Renal cortical epithelial cell (primary cell): ENCODE results near the gene NUFIP2. TPM values are rescaled to one million over a fixed set of nuclear protein-coding genes. Genes with fewer than 3 reads are reported as not detected.
A peak's percentile ranks its signal among the peaks of the same experiment; 100 is the strongest.
"Not testable (repeated sequence)": the region's sequence is repeated elsewhere in the genome, so short reads cannot be mapped to it uniquely, and the experiment has no call there.

ENCODE experiments used
- DNase-seq: peaks from one replicate; pipeline ENCODE4 v3.0.0-alpha.2; 2011; ENCODE audit warnings: low read depth
- total RNA-seq: library from RNA; depleted of rRNA; stranded (reverse); fragments of >200 nt; gene quantifications from 2 replicates; pipeline ENCODE4 v1.2.3, GENCODE V29; 2014

The NUFIP2 gene
- total RNA-seq, 1 donor from 2014 or later: 66.9 TPM

DNA sequence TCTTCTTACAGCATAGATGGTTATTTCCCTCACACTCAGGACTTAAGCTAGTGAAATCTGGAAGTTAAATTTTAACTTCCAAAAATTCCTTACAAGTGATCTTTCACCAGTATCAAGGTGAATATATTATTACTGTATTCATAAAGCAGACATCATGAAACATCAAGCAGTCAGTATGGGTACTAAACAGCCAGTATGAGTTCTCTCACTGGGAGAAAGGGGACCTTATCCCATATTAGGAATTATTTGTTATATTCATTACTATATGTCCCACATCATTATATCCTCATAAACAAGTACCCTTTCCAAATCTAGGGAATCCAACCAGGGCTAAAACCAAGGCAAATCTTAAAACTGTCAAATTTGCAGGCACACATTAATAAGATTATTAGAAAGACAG lies 15.3 kb downstream of the NUFIP2 start:
- no peak for DNase-seq

GRCh38 chr17:29273924-29274323 lies 20.0 kb downstream of the NUFIP2 start:
- no peak for DNase-seq

DNA sequence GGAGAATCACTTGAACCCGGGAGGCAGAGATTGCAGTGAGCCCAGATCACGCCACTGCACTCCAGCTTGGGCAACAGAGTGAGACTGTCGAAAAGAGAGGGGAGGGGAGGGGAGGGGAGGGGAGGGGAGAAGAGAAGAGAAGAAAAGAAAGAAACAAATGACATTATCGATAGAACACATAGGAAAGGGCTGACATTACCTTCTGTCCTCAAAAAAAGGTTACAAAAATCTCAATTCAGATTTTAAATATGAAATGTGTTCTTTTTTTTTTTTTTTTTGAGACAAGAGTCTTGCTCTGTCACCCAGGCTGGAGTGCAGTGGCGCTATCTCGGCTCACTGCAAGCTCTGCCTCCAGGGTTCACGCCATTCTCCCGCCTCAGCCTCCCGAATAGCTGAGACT lies 22.0 kb downstream of the NUFIP2 start:
- DNase-seq: not testable (repeated sequence)

DNA sequence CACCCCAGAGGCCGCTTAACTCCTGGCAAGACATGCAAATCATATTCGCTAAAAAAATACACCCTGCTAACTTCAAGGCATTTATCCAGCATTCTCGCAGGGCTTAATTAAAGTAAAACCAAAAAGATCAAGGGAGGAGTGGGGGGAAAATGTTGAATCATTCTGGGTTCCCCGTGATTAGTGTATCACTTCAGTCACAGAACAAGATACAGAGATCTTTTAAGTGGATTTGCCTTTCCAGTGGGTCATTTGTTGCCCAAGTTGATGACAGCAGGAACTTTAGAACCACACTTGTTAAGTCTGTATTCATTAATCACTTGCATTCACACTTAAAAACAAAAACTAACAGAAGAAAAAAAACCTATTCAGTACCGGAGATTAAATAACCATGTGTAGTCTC lies 30.0 kb downstream of the NUFIP2 start:
- no peak for DNase-seq

DNA sequence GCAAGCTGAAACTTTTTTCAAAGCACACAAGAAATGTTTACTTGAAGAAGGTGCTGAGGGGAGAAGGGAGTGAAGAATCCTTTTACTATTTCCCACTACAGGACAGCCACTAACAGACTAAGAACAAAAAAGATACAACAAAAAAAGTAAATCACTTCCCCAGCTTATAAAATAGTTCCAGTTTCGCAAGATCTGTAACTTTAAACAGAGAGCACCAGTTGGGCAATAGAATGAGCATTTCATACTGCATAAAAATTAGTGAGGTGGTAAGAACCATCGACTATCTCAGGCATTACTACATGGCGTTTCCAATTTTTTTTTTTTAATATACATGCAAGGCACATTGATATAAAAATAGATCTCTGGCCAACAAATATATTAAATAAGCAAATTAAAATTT lies 36.2 kb downstream of the NUFIP2 start:
- DNase-seq: no peak

DNA sequence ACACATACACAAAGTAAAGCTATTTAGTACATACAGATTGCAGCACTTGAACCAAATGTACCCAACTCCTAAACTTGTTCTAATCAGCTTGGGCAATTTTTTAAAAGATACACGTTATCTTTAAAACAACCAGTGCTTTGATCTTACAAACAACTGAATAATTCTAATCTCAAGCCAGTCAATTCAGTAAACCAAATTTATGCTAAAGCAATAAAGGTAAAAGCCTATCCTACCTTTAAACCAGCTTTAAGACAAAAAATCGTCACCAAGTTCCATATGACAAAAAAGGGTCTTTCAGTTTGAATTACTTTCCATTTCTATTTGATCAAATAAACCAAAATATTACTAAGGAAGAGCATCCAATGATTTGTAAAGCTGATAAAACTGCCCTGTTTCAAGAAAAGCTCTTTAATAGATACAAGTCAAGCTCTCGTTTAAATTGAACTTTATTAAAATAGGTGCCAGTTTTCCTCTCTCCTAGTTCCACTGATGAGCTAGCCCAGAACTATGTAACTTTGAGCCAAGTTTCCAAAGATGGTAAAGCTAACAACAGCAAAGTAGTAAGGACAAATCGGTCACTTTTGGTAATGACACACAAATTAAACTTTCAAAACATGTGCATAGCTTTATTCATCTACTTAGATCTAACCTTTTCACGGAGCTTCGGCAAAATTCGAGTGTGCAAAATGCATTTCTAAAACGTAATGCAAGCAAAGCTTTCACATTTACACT lies 37.0 kb downstream of the NUFIP2 start:
- no peak for DNase-seq

DNA sequence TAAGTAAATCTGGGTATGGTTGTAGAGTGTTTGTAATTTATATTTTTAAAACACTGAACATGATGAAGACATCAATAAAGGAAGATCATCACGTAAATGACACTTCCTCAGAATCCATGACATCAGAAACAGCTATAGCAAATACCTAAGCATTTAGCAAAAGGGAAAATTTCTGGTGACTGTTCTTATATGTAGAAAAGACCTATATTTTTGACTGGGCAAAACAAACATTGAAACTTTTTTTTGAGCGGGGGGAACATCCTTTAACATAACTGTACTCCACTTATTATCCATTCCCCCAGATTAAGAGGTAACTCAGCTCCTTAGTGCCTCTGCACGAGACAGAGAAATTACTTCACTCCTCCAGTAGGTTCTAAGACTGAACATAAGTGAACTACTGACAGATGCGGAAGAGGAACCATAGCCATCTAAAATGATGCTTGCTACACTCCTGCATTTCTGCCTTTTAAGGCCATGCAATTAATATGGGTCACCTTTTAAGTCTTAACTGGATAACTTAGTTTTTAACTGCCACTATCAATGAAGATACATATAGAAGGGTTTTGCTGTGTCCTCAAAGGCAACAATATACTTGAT lies 37.9 kb downstream of the NUFIP2 start:
- no peak for DNase-seq

DNA sequence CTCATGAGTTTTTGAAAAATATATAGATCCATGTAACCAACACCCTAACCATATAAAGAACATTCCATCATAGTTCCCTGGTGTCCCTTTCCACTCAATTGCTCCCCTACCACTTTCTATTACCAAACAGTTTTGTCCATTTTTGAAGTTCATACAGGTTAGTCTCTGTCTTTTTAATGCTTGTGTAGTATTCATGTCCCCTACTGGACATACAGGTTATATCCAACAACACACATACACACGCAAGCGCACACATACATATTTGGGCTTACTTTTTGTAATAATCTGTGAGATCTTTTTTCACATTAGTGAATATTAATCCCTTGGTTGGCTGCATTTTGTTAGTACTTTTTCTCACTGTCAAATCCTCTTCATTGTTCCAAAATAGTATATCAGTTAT lies 40.9 kb downstream of the NUFIP2 start:
- no peak for DNase-seq

GRCh38 chr17:29252101-29252791 lies 41.7 kb downstream of the NUFIP2 start:
- peak; percentile 63 for DNase-seq

DNA sequence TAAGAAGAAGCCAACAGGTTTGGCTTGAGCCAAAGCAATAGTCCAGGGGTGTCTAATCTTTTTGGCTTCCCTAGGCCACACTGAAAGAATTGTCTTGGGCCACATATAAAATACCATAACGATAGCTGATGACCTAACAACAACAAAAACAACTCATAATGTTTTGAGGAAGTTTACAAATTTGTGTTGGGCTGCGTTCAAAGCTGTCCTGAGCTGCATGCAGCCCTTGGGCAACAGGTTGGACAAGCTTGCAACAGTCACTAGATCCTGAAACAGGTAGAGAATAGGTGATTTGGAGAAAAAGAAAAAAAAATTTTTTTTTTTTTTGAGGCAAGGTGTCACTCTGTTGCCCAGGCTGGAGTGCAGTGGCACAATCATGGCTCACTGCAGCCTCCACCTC lies 42.8 kb downstream of the NUFIP2 start:
- no peak for DNase-seq

DNA sequence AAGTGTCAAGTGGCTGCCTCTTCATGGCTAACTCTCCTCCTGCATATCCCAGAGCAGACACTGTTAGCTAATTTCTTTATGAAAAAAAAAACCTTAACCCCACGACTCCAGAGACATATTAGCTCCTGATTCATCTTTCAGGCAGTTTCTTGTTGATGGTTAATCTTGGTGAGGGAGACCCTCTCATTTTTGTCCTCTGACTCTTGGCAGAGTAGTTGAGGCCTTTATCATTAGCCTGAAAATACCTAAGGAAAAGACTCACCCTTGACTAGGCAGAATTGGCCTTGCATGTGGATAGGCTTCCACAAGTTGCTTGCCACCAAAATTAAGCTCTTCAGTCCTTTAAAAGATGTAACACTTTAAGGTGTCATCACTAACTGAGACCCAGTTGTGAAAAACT lies 43.3 kb downstream of the NUFIP2 start:
- peak; percentile 69 for DNase-seq

DNA sequence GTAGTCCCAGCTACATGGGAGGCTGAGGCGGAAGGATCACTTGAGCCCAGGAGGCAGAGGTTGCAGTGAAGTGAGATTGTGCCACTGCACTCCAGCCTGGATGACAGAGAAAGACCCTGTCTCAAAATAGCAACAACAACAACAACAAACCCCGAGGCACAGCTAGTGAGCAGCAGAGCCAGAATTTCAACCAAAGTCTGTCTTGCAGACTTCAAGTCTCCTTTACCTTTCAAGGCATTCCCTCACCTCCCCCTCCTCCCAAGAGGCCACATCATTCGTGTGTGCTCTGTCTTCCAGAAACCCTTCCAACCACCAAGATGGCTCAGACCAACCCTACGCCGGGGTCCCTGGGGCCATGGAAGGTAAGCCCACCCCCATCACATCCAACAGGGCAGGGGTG lies 45.1 kb downstream of the NUFIP2 start:
- DNase-seq: no peak

- DNase-seq: no peak
Measured at GRCh38 chr17:29247219-29247618, 46.7 kb downstream of the NUFIP2 start.

- DNase-seq: no peak
Measured at GRCh38 chr17:29246628-29247027, 47.3 kb downstream of the NUFIP2 start, which contains the start of gene CRYBA1. Gene CRYBA1 (plus strand): TSS chr17:29246859. CDS start chr17:29246864, 5 bp downstream.

GRCh38 chr17:29245401-29245800 lies 48.5 kb downstream of the NUFIP2 start:
- no peak for DNase-seq

DNA sequence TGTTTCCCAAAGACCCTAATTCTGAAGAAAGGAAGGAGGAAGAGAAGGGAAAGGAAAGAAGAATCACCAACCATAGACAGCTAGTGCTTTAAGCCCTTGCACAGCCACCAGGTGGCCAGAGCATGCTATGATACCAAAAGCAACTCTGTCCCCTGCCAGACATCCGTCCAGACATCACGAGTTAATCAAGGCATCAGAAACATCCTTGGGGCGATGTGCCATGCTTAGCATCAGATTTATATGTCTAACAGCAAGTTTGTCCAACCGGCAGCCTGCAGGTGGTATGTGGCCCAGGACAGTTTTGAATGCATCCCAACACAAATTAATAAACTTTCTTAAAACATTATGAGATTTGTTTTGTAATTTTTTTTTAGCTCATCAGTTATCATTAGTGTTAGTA lies 50.2 kb downstream of the NUFIP2 start:
- DNase-seq: no peak

GRCh38 chr17:29242790-29243189 lies 51.2 kb downstream of the NUFIP2 start:
- no peak for DNase-seq

DNA sequence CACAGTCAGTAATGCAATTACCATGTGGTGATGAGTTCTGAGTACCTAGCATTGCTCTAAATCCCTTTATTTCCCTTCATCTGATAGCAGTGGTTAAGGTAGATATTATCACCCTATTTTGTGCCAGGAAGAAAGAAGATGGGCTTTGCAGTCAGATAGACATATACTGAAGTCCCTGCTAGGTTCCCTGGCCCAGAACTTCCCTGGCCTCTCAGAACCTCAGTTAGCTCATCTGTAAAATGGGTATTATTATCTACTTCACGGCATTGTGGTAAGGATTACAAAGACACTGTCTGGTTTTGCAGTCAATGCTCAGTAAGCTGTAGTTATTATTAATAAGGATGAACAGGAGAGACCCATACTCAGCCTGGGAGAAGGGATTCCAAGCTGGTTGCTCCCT lies 51.9 kb downstream of the NUFIP2 start:
- DNase-seq: no peak

- peak; percentile 99 for DNase-seq
Measured at GRCh38 chr17:29240968-29241963, 52.7 kb downstream of the NUFIP2 start.

DNA sequence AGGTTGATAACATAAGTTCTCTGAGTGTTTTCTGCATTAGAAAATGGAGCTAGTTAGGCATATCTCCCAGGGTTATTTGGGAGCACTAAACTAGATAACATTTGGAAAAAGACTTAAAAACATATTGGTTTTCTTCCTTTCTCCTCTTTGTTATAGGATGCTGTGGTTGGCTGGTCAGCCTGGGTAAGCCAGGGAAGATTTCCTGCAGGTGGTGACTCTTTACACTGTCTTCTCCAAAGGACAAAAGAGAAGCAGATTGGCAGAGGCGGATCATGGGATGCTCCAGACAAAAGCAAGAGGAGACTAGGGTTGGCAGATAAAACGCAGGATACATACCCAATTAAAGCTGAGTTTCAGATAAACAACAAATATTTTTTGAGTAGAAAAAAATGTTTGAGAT lies 53.5 kb downstream of the NUFIP2 start:
- DNase-seq: no peak

GRCh38 chr17:29238133-29238850 lies 55.7 kb downstream of the NUFIP2 start:
- DNase-seq: peak; percentile 61
